SIG-M5 treated with dmso at 0.1 percent for 504 hours (cell line): ENCODE data around the gene FERMT2.
"Not testable (repeated sequence)": the region's sequence is repeated elsewhere in the genome, so short reads cannot be mapped to it uniquely, and the experiment has no call there.

Experiments used
- DNase-seq: peaks from one replicate; lab custom pipeline; 2025; ENCODE audit not compliant: unreplicated experiment; lab: John Stamatoyannopoulos, UW

FERMT2 gene

GRCh38 chr14:52948039-52948438 is 2.8 kb downstream of the FERMT2 start:
- no peak for DNase-seq

DNA sequence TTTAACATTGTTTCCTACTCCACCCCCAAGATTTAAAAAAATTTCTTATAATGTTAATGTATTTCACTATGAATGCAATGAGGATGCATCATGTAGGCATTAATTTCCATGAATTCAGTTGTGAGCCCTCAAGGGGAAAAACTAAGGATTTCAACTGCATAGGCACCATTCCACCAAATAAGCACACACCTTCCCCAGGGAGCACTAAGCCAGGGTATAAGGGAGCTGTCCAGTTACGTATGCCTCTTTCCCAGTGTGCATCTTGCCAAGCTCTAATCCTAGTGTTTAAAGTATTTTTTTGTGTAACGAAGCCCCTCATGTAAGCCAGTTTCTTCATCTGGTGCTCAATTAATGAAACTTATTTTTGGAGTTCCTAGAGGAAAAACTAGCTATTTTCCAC is 6.6 kb downstream of the FERMT2 start:
- no peak for DNase-seq

DNA sequence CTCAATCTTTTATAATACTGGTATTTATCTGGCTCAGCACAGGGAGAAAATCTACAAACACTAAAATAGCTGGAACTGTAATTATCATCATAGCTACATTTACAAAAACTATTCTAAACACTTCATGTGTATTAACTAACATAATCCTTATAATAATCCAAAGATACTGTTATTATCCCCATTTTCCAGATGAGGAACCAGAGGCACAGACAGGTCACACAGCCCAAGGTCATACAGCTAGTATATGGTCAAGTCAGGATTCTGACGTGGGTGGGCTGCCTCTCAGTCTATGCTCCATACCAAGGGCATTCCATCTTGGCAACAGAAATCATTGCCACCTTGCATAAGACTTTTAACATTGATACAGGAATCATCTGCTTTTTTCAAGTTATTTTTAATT is 11.4 kb downstream of the FERMT2 start:
- no peak for DNase-seq

DNA sequence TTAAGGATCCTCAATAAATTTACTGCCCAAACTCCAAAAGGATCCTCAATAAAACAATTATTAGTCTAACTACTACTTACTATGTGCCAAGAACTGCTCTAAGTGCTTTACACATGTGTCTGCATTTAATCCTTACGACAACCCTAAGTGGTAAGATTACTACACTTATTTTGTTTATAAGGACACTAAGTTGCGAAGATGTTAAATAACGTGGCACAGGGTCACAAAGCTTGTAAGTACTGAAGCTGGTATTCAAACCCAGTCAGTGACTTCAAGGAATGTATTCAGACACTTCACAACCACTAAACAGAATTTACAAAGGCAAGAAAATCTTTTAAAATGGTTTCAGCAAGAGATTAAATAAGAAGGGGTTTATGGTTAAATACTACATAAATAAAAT is 13.0 kb downstream of the FERMT2 start:
- no peak for DNase-seq

DNA sequence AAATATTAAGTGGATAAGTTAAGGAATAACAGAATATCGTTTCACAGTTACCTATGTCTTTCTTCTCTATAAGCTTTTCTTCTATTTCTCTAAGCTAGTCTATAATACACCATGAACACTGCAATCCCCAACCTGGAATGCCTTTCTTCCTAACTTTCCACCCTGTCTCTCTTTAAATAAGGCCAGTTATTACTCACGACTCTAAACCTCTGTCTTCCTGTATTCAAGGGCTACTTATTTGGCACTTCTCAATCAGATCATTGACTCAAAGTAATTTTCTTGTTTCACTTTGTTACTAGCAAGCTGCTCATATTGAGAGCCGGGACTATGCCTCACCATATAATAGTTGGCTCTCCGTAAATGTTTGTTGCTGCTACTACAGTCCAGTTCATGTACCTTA is 13.5 kb downstream of the FERMT2 start:
- no peak for DNase-seq

DNA sequence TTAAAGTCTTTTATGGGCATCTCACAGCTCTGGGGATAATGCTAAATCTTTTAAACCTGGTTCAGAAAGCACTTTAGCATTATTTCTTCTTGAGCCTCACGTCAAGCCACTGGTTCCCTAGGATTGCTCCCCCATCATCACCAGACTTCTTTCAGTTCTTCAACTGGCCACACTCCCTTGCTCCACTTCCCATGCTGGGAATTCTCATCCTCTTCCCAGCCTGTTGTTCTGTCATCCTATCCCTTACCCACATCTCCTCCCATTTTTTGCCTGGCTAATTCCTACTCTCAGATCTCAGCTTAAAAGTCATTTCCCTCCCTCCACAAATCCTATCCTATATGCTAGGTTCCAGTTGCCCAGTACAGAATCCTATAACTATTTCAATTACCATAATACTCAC is 14.4 kb downstream of the FERMT2 start:
- no peak for DNase-seq

DNA sequence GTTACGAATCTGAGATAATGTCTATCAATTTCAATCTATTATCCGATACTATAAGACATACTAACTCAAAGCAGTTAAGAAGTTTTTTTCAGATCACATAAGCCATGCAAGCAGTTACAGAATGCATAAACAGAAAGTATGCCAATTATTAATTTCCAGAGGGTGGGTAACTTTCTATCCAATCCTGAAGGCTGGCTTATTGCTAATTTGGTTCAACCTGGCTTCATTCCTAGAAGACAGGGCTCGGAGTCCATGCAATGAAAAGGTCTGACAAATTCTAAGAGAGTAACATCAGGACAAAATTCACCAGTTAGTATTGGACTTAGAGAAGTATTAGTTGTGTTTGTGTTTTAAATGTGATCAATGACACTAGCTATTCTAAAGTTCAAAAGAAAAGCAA is 15.0 kb downstream of the FERMT2 start:
- DNase-seq = no peak

GRCh38 chr14:52934762-52935161 is 16.1 kb downstream of the FERMT2 start:
- no peak for DNase-seq

GRCh38 chr14:52929192-52929807 is 21.6 kb downstream of the FERMT2 start:
- DNase-seq = no peak

- DNase-seq = no peak
These were observed 23.9 kb downstream of the FERMT2 start for GRCh38 chr14:52926953-52927352.

DNA sequence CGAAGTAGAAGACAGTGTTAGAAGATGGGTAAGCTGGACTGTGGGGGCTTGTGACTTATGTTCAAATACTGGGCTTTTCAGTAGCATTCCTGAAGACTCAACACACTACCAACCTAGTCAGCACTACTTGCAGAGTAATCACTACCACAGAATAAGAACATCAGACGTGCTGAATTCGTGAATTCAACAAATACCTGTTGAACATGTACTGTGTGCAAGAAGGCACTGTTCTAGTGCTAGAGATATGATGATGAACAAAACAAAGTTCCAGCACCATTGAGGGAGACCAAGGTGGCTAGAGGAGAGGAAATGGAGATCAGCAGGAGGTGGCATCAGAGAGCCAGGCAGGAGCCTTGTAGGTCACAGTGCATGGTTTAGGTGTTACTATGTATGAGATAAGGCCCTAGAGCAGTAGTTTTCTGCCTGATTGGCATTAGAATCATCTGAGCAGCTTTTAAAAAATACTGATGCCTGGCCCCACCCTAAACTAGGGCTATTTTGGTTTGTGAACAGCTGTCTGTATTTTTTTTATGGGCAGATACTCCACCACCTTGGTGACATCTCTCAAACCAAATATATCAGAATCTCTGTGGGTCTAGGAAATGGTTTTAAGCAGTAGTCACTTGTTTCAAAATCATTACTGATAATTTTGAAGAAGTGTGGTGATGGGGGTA is 26.8 kb downstream of the FERMT2 start:
- no peak for DNase-seq

DNA sequence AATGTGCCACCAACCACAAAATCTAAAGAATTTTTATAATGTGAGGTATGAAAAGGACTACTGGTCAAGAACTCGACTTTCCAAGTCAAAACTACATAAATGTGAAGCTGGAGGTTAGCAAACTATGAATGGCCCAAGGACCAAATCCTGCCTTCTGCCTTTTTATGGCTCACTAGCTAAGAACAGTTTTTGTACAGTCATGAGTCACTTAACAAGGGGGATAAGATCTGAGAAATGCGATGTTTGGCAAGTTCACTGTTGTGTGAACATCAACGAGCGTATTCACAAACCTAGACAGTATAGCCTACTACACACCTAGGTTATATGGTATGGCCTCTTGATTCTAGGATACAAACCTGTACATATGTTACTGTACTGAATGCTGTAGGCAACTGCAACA is 28.2 kb downstream of the FERMT2 start:
- DNase-seq = no peak

- DNase-seq = no peak
These were observed 28.8 kb downstream of the FERMT2 start for GRCh38 chr14:52922059-52922458.

GRCh38 chr14:52920411-52920810 is 30.4 kb downstream of the FERMT2 start:
- not testable (repeated sequence) for DNase-seq

- DNase-seq = no peak
These were observed 30.9 kb downstream of the FERMT2 start for GRCh38 chr14:52919971-52920370.

GRCh38 chr14:52918486-52918885 is 32.4 kb downstream of the FERMT2 start:
- DNase-seq = peak; percentile 81

DNA sequence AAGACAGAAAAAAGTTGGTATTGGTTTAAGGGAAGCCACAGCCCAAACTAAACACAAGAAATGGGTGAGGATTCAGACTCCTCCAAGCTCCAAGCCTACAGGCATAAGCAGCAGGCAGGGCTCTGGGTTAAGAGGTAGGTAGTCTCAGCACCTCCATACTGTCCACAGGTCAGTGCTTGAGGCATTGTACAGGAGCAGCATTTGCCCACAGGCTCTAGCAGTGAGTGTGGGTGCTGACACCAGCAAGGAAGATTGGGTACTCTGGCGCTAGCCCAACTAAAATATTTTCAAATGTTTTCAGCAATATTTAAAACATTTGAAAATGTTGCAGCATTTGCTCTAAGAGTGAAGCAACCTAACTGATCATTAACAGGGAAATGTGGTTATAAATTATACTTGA is 33.1 kb downstream of the FERMT2 start:
- DNase-seq = no peak

- DNase-seq = no peak
These were observed 36.6 kb downstream of the FERMT2 start for GRCh38 chr14:52914295-52914694.

DNA sequence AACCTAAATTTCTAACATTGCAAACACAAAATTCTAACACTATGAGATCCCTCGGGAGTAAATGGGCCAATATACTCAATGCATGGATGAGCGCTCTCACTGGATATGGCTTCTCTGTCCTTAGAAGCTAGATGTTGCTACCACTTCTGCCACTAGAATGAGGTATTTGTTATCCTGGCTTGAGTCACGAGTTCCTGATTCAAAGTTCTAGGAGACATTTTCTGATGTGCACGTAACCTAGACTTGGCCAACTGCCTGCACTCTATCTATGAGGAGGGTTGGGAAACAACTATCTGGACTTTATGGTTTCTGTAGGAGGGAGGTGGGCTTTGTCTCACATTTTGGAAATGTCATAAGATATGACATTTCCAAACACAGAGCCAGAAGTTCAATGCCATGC is 37.6 kb downstream of the FERMT2 start:
- DNase-seq = no peak

DNA sequence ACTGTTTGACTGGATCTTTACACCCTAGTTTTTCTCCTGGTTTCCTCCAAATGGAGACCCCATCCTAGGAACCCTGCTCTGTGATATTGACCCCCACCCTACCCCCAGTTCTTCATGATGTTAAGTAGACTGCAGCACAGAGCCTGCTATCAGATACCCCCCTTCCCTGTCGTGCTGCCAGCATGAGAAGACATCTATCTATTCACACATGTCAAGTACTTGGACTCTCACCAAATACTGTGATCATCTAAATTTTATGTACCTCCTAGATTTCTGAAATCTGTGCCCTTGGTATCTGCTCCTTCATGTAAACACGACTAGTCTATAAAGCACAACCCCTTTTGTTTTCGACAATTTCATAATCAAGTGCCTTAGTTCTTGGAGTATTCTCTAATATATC is 38.9 kb downstream of the FERMT2 start:
- DNase-seq = no peak

DNA sequence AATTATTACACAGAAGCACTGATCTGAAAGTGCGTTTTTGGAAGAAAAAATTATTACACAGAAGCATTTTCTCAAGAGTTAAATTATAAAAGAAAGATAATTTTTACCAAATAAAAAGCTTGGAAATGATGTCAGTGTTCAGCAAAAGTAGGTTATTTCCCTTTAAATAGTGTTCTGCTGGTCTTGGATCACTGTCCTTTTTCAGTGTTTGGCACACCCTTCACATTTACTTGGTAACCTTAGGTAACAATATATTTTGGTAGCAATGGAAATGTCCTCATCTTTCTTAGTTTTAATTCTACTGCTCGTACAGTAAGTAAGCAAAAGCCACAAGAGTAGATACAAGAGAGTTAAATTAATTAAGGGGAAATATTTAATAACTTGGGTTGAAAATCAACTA is 40.3 kb downstream of the FERMT2 start:
- DNase-seq = no peak

DNA sequence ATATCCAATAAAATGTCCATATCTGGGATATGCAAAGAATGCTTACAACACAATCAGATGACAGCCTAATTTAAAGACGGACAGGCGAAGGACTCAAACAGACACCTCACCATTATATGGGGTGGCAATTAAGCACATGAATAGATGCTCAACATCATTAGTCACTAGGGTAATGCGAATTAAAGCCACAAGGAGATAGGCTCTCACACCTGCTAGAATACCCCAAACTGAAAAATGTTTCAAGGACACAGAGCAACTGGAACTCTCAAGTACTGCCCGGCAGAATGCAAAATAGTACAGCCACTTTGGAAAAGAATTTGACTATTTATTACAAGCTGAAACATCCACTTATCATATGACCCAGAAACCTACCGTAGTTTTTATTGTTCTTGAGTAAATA is 42.9 kb downstream of the FERMT2 start:
- no peak for DNase-seq

GRCh38 chr14:52906141-52906601 is 44.7 kb downstream of the FERMT2 start:
- DNase-seq = no peak
